Measurements from ENCODE around the gene SLC24A2.
"Not testable (repeated sequence)": the region's sequence is repeated elsewhere in the genome, so short reads cannot be mapped to it uniquely, and the experiment has no call there.

- TF ChIP-seq, protein P1, sequence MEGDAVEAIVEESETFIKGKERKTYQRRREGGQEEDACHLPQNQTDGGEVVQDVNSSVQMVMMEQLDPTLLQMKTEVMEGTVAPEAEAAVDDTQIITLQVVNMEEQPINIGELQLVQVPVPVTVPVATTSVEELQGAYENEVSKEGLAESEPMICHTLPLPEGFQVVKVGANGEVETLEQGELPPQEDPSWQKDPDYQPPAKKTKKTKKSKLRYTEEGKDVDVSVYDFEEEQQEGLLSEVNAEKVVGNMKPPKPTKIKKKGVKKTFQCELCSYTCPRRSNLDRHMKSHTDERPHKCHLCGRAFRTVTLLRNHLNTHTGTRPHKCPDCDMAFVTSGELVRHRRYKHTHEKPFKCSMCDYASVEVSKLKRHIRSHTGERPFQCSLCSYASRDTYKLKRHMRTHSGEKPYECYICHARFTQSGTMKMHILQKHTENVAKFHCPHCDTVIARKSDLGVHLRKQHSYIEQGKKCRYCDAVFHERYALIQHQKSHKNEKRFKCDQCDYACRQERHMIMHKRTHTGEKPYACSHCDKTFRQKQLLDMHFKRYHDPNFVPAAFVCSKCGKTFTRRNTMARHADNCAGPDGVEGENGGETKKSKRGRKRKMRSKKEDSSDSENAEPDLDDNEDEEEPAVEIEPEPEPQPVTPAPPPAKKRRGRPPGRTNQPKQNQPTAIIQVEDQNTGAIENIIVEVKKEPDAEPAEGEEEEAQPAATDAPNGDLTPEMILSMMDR (conservative IDR thresholded peaks at IDR 0.05), result not testable (repeated sequence)
- not testable (repeated sequence) for TF ChIP-seq ZFX (IDR thresholded peaks at IDR 0.05)
Observed at GRCh38 chr9:19833331-19833730, 44.5 kb upstream of the SLC24A2 start.
